ENCODE measurements around the gene PODN.

DNA sequence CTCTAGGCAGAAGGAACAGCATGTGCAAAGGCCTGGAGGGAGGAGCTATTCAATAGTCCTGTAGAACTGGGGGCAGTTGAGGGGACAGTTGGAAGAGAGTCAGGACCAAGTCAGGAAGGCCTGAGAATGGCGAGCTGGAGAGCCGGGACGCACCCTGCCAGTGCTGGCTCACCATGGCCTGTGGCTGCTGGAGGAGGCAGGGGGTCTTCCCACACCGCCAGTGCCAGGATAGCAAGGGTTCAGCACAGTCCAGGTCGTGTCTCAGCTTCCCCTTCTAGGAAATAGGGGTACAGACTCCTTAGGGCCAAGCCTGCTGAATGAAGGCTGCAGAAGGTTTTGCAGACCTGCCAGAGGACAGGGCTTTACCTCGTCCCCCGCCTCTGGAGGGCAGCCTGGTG, 7.3 kb downstream of the PODN start:
- TF ChIP-seq, protein P1, sequence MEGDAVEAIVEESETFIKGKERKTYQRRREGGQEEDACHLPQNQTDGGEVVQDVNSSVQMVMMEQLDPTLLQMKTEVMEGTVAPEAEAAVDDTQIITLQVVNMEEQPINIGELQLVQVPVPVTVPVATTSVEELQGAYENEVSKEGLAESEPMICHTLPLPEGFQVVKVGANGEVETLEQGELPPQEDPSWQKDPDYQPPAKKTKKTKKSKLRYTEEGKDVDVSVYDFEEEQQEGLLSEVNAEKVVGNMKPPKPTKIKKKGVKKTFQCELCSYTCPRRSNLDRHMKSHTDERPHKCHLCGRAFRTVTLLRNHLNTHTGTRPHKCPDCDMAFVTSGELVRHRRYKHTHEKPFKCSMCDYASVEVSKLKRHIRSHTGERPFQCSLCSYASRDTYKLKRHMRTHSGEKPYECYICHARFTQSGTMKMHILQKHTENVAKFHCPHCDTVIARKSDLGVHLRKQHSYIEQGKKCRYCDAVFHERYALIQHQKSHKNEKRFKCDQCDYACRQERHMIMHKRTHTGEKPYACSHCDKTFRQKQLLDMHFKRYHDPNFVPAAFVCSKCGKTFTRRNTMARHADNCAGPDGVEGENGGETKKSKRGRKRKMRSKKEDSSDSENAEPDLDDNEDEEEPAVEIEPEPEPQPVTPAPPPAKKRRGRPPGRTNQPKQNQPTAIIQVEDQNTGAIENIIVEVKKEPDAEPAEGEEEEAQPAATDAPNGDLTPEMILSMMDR (IDR thresholded peaks at IDR 0.05), result no peak
- no peak for TF ChIP-seq POLR2A (IDR thresholded peaks at IDR 0.05)

Data from body of pancreas (tissue), 4 donors.